Activated naive CD4-positive, alpha-beta T cell treated with anti-CD3 and anti-CD28 coated beads for 36 hours (primary cell): ENCODE data around the gene ANKDD1A. TPM values are rescaled to one million over a fixed set of nuclear protein-coding genes. Genes with fewer than 3 reads are reported as not detected.

Experiments
- CTCF ChIA-PET: fragments of 350-600 bp; sonication (Branson Sonifier 250); formaldehyde crosslinking; loops from one replicate; lab custom pipeline; 2021; ENCODE audit warnings: antibody characterized with exemption; lab: Charles Lee
- DNase-seq: peaks from one replicate; pipeline ENCODE4 v3.0.0-alpha.2; 2020
- H3K27ac Mint-ChIP-seq: one replicate; pipeline ENCODE4 v1.8.0; 2021; ENCODE audit warnings: mild to moderate bottlenecking, mixed read lengths
- H3K27me3 Mint-ChIP-seq: one replicate; pipeline ENCODE4 v1.8.0; 2021; ENCODE audit warnings: low read depth, mixed read lengths
- H3K36me3 Mint-ChIP-seq: one replicate; pipeline ENCODE4 v1.8.0; 2021; ENCODE audit warnings: low read depth, mixed read lengths
- H3K4me1 Mint-ChIP-seq: one replicate; pipeline ENCODE4 v1.8.0; 2021; ENCODE audit warnings: low read depth, mixed read lengths
- H3K4me3 Mint-ChIP-seq: one replicate; pipeline ENCODE4 v1.8.0; 2021; ENCODE audit warnings: mild to moderate bottlenecking, moderate library complexity, mixed read lengths
- H3K9me3 Mint-ChIP-seq: one replicate; pipeline ENCODE4 v1.8.0; 2021; ENCODE audit warnings: mixed read lengths
- intact Hi-C: fragments of 100-400 bp; cut with micrococcal nuclease; formaldehyde crosslinking; loops from one replicate; pipeline ENCODE4 v1.15.1; 2023
- total RNA-seq, 2 experiments: library from RNA; stranded (reverse); gene quantifications; one replicate each; pipeline ENCODE4 v1.2.3, GENCODE V29; 2021

Gene ANKDD1A
- total RNA-seq: 1 to 10 TPM; 2.3 to 3.1 TPM

GRCh38 chr15:64911311-64912186 lies at the start of gene ANKDD1A:
Gene ANKDD1A, plus strand, starts transcription at chr15:64911902. Its CDS starts 29 bp downstream, at chr15:64911931.
- Mint-ChIP-seq H3K9me3 (no peaks in the 10 kb centered on the region), H3K27ac (no peak within 1 kb of the TSS), H3K36me3 (no peaks in the 10 kb centered on the region), H3K4me3 (peak within 1 kb of the TSS; percentile 62), H3K4me1 (peaks cover 4% of the 10 kb centered on the region), H3K27me3 (peaks cover 7% of the 10 kb centered on the region)
- intact Hi-C loops: no loop called here
- peak; percentile 47 for DNase-seq
- CTCF ChIA-PET: interaction anchor here (1.0 kb wide), 1 partner anchor 227 kb away, joined by 4 read pairs; no protein-coding TSS in a partner anchor

GRCh38 chr15:64861960-64862359 lies 49.7 kb upstream of the ANKDD1A start:
- H3K27ac Mint-ChIP-seq: no peak overlapping the region

GRCh38 chr15:64862408-64862807 lies 49.3 kb upstream of the ANKDD1A start:
- peaks cover 12% of the 10 kb centered on the region for H3K36me3 Mint-ChIP-seq
- no peak overlapping the region for H3K27ac Mint-ChIP-seq
- peaks cover 7% of the 10 kb centered on the region for H3K4me1 Mint-ChIP-seq
- H3K9me3 Mint-ChIP-seq: no peaks in the 10 kb centered on the region
- DNase-seq: no peak
- H3K27me3 Mint-ChIP-seq: no peaks in the 10 kb centered on the region
- intact Hi-C loops: no loop called here
- CTCF ChIA-PET: interaction anchor here (0.5 kb wide), 1 partner anchor 20 kb away, joined by 5 read pairs; no protein-coding TSS in a partner anchor
- H3K4me3 Mint-ChIP-seq: no peak overlapping the region

More at GRCh38 chr15:64861960-64862359, 49.7 kb upstream of the ANKDD1A start:
- H3K27me3 Mint-ChIP-seq: no peaks in the 10 kb centered on the region
- CTCF ChIA-PET: interaction anchor here (0.5 kb wide), 1 partner anchor 20 kb away, joined by 5 read pairs; no protein-coding TSS in a partner anchor
- H3K9me3 Mint-ChIP-seq: no peaks in the 10 kb centered on the region
- no peak for DNase-seq
- H3K4me1 Mint-ChIP-seq: peaks cover 12% of the 10 kb centered on the region
- no peak overlapping the region for H3K4me3 Mint-ChIP-seq
- peaks cover 12% of the 10 kb centered on the region for H3K36me3 Mint-ChIP-seq
- intact Hi-C loops: no loop called here

GRCh38 chr15:64864068-64864467 lies 47.6 kb upstream of the ANKDD1A start:
- intact Hi-C loops: no loop called here
- H3K4me3 Mint-ChIP-seq: no peak overlapping the region
- H3K9me3 Mint-ChIP-seq: no peaks in the 10 kb centered on the region
- CTCF ChIA-PET: interaction anchor here (0.6 to 1.4 kb wide), 3 partner anchors 55 to 136 kb away, joined by 3 to 4 read pairs (median 3); no protein-coding TSS in a partner anchor
- DNase-seq: no peak
- H3K4me1 Mint-ChIP-seq: no peaks in the 10 kb centered on the region
- H3K36me3 Mint-ChIP-seq: peaks cover 10% of the 10 kb centered on the region
- no peaks in the 10 kb centered on the region for H3K27me3 Mint-ChIP-seq
- no peak overlapping the region for H3K27ac Mint-ChIP-seq

GRCh38 chr15:64865126-64865997 lies 46.3 kb upstream of the ANKDD1A start:
- CTCF ChIA-PET: interaction anchor here (0.6 to 1.2 kb wide), 2 partner anchors 9 to 54 kb away, joined by 3 to 5 read pairs; no protein-coding TSS in a partner anchor
- Mint-ChIP-seq H3K27ac (no peak overlapping the region), H3K36me3 (peaks cover 13% of the 10 kb centered on the region), H3K4me3 (no peak overlapping the region), H3K9me3 (no peaks in the 10 kb centered on the region), H3K27me3 (no peaks in the 10 kb centered on the region), H3K4me1 (no peaks in the 10 kb centered on the region)
- intact Hi-C loops: no loop called here
- DNase-seq: no peak

GRCh38 chr15:64865998-64866520 lies 45.6 kb upstream of the ANKDD1A start:
- H3K9me3 Mint-ChIP-seq: no peaks in the 10 kb centered on the region
- CTCF ChIA-PET: interaction anchor here (0.6 kb wide), 1 partner anchor 9 kb away, joined by 3 read pairs; no protein-coding TSS in a partner anchor
- H3K27ac Mint-ChIP-seq: no peak overlapping the region
- intact Hi-C loops: no loop called here
- H3K4me1 Mint-ChIP-seq: no peaks in the 10 kb centered on the region
- no peaks in the 10 kb centered on the region for H3K27me3 Mint-ChIP-seq
- DNase-seq: no peak
- no peak overlapping the region for H3K4me3 Mint-ChIP-seq
- H3K36me3 Mint-ChIP-seq: peaks cover 12% of the 10 kb centered on the region

- CTCF ChIA-PET: no interaction called here
- no peak overlapping the region for H3K27ac Mint-ChIP-seq
These were observed 42.2 kb upstream of the ANKDD1A start for GRCh38 chr15:64869501-64869900.

GRCh38 chr15:64870353-64870752 lies 41.3 kb upstream of the ANKDD1A start:
- CTCF ChIA-PET: no interaction called here
- Mint-ChIP-seq H3K4me1 (peaks cover 3% of the 10 kb centered on the region), H3K36me3 (peaks cover 3% of the 10 kb centered on the region)

More at GRCh38 chr15:64869501-64869900, 42.2 kb upstream of the ANKDD1A start:
- intact Hi-C loops: no loop called here
- Mint-ChIP-seq H3K27me3 (no peaks in the 10 kb centered on the region), H3K36me3 (peaks cover 3% of the 10 kb centered on the region), H3K4me3 (no peak overlapping the region), H3K9me3 (no peaks in the 10 kb centered on the region), H3K4me1 (peaks cover 3% of the 10 kb centered on the region)
- no peak for DNase-seq

GRCh38 chr15:64875641-64876223 lies 36.0 kb upstream of the ANKDD1A start:
- intact Hi-C loops: no loop called here
- no peak overlapping the region for H3K4me3 Mint-ChIP-seq
- no peaks in the 10 kb centered on the region for H3K27me3 Mint-ChIP-seq
- H3K9me3 Mint-ChIP-seq: no peaks in the 10 kb centered on the region
- CTCF ChIA-PET: interaction anchor here (1.3 kb wide), 1 partner anchor 15 kb away, joined by 3 read pairs; no protein-coding TSS in a partner anchor
- H3K36me3 Mint-ChIP-seq: no peaks in the 10 kb centered on the region
- no peak for DNase-seq
- H3K4me1 Mint-ChIP-seq: peaks cover 3% of the 10 kb centered on the region
- H3K27ac Mint-ChIP-seq: no peak overlapping the region

More at GRCh38 chr15:64870353-64870752, 41.3 kb upstream of the ANKDD1A start:
- Mint-ChIP-seq H3K27ac (no peak overlapping the region), H3K9me3 (no peaks in the 10 kb centered on the region), H3K4me3 (no peak overlapping the region), H3K27me3 (no peaks in the 10 kb centered on the region)
- no peak for DNase-seq
- intact Hi-C loops: no loop called here

GRCh38 chr15:64877435-64877834 lies 34.3 kb upstream of the ANKDD1A start:
- DNase-seq: no peak
- intact Hi-C loops: no loop called here
- H3K27ac Mint-ChIP-seq: no peak overlapping the region
- no peaks in the 10 kb centered on the region for H3K9me3 Mint-ChIP-seq
- CTCF ChIA-PET: no interaction called here
- no peaks in the 10 kb centered on the region for H3K36me3 Mint-ChIP-seq
- H3K4me1 Mint-ChIP-seq: peaks cover 9% of the 10 kb centered on the region
- H3K4me3 Mint-ChIP-seq: no peak overlapping the region
- no peaks in the 10 kb centered on the region for H3K27me3 Mint-ChIP-seq

GRCh38 chr15:64878705-64879104 lies 33.0 kb upstream of the ANKDD1A start:
- DNase-seq: no peak
- CTCF ChIA-PET: no interaction called here
- H3K27me3 Mint-ChIP-seq: no peaks in the 10 kb centered on the region
- intact Hi-C loops: no loop called here
- H3K27ac Mint-ChIP-seq: no peak overlapping the region
- peaks cover 18% of the 10 kb centered on the region for H3K4me1 Mint-ChIP-seq
- no peaks in the 10 kb centered on the region for H3K36me3 Mint-ChIP-seq
- H3K4me3 Mint-ChIP-seq: no peak overlapping the region
- no peaks in the 10 kb centered on the region for H3K9me3 Mint-ChIP-seq
